NCI-H2029 (cell line): ENCODE results near the gene LELP1.
"Not testable (repeated sequence)": the region's sequence is repeated elsewhere in the genome, so short reads cannot be mapped to it uniquely, and the experiment has no call there.

ENCODE experiments used
- DNase-seq: peaks from one replicate; lab custom pipeline; 2025; lab: John Stamatoyannopoulos, UW

Gene LELP1

DNA sequence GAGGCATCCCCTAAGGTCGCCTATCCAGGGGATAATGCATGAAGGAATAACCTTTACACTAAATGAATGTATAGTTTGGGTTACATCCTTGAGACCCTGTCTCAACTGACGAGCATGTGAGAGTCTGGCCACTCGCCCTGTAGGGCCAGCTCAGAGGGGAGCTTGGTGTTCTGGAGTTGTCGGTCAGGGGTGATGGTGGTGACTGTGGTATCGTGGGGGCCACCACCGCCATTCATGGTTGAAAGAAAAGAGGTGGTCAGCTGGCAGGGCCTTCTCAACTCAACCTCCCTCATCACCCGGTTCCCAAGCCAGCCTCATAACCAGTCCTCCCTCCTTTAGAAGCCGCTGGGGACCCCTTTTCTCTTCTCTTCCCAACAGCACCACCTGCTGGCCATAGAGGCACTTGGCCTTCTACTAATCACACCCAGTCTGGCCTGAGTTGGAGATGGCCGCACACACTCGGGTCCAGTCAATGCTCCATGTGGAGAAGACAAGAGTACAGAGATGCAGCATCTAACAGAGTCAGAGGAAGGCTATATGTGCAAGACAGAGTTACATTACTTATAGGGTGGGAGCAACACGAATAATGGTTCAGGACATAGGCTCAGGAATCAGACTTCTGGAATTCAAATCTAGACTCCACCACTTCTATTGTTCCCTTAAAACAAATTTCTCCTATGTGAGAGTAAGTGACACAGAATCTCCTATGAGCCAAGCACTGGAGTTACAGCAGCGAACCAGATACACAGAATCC, 26.0 kb downstream of the LELP1 start:
- not testable (repeated sequence) for DNase-seq

DNA sequence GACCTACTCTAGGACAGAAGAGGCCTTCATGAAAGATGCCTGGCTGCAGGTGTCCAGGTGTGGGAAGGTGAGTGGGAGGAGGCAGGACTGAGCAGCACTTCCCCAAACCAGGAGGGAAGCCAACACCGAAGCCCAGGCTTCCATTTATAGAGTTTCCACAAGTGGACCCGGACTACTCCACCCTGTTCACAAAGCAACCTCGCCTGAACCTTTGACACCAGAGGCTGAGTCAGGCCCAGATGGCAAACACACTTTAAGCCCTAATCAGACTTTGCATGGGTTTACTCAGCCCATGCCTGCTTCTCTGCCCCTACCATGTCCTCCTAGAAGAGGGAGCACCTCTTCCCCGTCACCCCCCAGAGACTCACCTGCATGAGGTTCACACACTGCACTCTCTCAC, 28.1 kb downstream of the LELP1 start:
- DNase-seq = no peak

DNA sequence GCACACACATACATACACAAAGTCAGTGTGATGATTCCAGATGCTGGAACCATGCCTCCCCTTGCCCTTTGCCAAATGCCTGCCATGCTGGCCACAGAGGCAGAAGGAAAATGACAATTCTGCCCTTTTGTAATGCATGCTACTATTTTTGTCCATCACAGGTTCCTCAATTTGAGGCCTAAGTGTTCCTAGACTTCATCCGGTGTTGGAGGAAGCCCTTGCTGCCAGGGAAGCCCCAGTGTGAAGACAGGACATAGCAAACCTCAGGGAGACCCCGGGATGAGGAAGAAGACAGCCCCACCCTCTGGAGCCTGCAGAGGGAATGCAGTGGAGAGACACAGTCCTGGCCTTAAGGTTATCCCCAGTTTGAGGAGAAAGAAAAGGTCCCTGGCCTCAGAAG, 28.6 kb downstream of the LELP1 start:
- no peak for DNase-seq

DNA sequence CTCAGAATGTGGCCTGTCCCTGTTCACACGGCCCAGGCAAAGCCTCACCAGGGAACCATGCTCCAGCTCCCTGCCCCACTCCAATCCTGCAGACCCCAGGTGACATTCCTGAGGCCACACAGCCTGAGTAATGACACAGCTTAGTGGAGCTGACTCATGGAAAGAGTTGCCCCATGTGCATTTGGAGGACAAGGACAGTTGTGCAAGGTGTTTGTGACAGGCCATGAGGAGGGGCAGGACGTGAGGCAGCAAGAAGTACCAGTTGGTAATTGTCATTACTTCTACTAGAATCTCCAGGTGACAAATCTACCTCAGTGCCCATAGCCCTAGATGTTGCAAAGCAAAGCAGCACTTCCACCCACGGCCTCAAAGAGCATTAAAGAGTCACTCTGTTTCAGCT, 29.3 kb downstream of the LELP1 start:
- no peak for DNase-seq

DNA sequence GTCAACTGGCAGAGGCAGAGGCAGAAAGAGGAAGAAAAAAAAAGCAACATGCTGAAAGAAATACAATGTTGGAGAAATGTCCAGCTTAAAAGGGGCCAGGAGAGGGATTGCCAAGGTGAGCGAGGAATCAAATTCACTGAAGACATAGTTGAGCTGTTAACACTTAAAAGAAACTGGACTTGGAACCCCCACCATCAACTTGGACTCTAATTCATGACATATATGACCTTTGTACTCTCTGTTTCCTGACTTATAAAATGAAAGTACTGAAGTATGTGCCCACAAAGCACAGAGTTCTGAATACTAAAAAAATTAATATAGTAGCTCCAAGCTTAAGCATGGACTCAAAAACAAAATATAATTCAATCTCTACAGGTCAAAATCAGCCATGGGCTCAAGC, 30.2 kb downstream of the LELP1 start:
- no peak for DNase-seq

DNA sequence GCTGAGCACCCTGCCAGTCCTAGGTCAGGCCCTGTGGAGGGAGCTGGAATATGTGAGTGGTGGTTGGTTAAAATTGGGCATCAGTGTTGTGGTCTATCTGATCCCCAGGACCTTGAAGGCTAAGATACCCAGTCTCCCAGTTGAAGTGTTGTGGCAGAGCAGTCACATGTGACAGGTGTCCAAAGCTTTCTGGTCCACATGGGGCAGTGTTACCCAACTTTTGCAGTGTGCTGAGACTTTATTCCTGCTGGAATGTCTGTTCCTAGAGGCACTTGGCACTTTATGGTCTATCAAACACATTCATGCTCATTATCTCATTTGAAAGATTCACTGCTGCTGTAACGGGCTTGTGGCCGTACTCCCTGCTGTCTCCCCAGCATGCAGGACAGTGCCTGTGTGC, 35.3 kb downstream of the LELP1 start:
- DNase-seq = no peak

DNA sequence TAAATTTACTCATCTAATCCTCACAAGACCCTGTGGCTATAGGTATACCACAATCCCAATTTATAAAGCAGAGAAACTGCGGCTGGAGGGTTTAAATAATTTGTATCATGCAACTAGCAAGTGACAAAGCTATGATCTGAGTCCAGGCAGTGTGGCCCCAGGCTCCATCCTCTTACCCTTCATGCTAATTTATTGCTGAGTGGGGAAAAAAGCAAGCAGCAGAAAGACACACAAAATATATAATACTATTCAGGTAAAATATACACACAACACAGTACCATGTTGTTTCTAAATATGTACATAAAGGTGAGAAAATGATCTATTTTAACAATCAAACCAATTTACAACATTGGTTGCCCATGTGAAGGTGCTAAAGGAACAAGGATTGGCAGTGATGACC, 38.9 kb downstream of the LELP1 start:
- no peak for DNase-seq

DNA sequence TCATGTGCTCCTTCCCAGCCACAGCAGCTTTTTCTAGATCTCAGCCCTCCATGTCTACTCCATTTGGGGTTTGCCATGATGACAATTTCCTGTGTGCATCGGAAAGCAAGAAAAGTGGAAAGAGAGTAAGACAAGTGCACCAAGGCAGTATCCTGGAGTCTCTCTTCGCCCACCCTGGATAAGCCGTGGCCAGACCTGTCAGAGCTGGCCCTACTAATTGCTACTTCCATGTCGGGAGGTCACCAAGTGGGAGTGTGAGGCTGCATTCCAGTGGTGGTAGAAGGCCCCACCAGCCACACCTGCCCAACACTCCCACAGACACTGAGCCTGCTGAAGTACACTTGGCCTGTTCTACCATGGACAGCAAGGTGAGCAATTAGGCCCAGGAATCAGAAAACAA, 42.2 kb downstream of the LELP1 start:
- no peak for DNase-seq

DNA sequence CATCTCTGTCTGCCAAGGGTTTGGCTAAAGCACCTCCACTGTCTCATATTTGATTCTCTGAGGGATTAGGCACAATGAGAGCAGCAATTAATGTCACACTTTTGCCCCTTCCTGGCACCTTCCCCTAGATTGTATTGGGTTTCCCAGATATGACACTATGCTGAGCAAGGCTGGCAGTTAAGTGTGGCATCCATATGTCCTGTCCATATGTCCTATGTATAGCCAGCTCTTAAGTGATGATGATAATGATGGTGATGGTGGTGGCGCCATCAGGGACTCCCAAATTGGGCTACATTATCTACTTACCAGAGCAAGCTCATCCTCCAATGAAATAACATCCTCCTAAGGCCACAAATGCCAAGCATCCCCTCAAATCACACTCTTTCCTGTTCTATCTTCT, 42.8 kb downstream of the LELP1 start:
- no peak for DNase-seq

DNA sequence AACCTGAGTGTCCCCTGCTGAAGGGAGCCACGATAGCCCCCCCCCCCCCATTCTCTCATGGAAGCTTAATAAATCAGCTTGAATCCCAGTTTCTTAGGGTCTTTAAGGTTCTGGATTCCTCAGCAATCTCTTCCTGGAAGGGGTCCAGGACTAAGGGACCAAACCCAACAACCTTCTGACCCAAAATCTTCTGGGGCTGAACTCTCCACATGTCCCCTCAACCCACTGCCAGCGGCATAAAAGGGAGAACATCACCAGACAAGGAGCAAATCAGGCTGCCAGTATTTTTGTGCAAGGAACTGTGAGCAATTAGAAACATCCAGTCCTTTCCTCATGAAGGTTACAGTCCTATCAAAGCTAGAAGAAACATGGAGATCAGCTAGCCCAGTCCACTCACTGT, 43.6 kb downstream of the LELP1 start:
- DNase-seq = no peak

DNA sequence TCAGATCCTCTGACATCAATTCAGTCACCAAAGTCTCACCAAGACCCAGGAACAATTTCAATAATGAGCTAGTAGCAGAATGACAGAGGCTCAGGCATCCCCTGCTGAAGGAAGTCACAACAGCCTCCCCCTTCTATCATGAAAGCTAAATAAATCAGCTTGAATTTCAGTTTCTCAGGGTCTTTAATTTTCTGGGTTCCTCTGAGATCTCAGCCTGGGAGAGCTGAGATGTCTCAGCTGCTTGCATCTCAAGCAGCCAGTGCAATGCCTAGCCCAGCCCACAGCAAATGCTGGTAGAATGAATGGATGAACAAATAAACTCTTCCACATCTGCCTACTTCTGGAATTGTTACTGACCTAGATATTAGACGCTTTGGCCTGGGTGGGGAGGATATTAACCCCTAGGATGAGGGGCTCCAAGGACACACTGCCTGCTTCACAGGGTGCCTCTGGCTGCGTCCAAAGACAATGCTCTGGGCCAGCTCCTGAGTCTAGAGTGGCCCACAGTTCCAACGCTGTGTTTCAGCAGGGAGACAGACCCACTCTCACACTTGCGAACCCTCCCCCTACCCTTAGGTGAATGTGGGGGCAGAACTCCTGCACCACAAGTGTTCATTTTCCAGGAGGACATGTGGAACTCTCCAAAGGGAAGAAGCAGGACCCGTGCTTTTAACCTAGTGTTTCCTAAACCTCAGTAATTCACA, 45.1 kb downstream of the LELP1 start:
- DNase-seq = no peak

DNA sequence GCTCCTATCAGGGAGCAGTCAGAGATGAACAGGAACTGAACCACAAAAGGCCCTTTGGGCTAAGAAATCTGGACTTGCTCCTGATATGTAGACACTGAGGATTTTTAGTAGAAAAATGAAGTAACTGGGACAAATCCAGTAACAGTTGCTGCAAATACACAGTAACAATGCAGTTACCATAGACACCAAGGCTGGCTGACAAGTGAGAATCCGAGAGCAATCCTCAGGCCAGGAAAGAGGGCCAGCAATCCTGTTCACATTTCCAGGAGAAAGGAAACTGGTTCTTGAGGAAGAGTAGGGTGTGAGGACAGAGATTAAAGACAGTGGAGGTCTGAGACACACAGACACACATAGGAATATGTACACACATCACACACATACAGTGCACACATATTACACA, 46.9 kb downstream of the LELP1 start:
- no peak for DNase-seq

DNA sequence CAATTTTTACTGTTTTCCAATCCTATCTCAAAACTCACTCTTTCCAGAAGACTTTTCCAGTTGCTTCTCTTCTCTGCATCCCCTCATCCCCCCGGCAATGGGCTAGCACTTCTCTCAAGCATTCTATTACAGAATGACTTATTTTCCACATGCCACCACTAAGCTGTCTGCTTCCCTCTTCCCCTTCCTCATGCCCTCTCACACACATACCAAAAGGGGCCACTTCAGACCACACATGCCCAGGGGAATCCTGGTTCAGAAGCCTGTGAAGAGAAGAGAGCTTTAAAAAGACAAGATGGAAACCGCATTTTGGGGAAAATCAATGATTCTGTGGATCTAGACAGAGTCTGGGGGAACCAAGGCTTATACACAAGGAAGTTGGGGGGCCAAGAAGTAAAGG, 47.9 kb downstream of the LELP1 start:
- DNase-seq = no peak

DNA sequence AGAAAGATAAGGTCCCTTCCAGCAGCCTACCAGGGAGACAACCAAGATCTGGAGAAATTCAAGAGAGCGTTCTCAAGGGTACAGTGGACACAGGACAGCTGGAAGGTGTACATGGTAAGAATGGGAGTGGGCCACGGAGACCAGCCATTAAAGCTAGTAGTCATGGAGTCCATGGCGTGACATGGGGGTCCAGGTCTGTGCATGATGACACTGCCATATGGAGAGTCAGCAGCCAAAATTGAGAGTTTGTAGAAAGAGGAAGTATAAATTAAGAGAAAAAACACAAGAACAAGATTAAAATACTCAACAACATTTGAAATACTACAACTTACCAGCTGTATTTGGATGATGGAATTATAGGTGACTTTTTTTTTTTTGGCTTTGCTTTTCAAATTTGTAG, 48.3 kb downstream of the LELP1 start:
- DNase-seq = no peak

DNA sequence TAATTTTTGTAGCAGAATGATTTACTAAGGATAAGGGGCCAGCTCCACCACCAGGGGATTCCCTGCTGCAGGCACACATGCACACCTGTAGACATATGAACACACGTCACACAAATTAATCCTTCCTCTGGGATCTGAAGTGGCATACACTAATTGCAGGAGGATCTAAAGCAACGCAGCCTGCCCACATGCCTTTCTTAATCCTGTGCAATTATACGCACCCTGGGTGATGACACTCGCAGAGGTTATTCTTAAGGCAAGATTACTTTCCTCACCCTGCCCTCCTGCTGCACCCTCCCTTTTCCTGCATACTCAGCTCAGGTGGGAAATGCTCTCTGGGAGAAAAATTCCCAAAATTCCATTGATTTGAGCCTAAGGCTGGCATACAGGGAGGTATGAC, 48.8 kb downstream of the LELP1 start:
- no peak for DNase-seq

DNA sequence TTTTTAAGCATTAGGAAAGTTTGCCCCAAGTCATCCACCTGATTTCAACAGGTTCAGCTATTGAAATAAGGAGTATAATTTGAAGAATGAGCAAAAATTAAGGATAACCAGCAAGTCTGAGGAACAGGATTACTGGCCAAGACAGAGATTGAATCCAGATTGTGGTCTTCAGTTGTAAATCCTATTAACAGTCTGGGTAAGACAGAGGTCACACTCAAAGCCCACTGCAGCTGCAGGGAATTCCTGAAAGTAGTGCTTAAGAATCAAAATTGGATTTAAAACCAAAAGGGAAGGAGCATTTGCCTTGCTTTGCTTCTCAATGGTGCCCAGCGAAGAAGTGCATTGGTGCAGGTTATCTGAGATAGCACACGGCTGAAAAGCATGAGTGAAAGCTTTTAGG, 49.8 kb downstream of the LELP1 start:
- no peak for DNase-seq

DNA sequence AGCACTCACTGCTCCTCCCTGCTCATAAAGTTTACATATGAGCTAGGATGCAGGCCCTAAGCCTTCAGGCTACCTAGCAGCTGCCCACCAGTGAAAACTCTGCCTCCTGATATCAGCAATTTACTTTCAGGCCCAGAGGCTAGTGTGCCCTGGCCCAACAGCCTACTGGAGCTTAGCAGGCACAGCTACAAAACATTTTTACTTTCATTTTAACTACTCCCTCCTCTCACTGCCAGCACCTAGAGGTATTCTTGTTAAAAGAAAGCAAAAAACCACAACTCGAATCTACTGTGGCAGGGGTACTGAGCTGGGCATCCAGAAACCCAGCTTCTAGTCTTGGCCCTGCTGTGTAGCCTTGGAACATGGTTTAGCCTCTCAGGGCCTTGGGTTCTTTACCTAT, 50.5 kb downstream of the LELP1 start:
- no peak for DNase-seq
